Common myeloid progenitor, CD34-positive (primary cell): ENCODE results near the gene CCDC85C.

ENCODE experiments used
- CTCF ChIA-PET: fragments of 350-600 bp; sonication (Branson Sonifier 250); formaldehyde crosslinking; loops from one replicate; lab custom pipeline; 2021; ENCODE audit warnings: antibody characterized with exemption; lab: Charles Lee
- POLR2A ChIA-PET: fragments of 350-600 bp; sonication (Branson Sonifier 250); formaldehyde crosslinking; loops from one replicate; lab custom pipeline; 2021; ENCODE audit warnings: antibody characterized with exemption; lab: Charles Lee
- DNase-seq, 3 donors: peaks; one replicate each; pipeline versions ENCODE4 v3.0.0 to v3.0.0-alpha.2; 2013
- H3K27ac ChIP-seq, 2 experiments: 1 replicate in 1 of 2; 2 replicates in 1 of 2; pipeline ENCODE4 v1.7.0; 2013; ENCODE audit warnings: inconsistent platforms in 2 of 2, low read length in 2 of 2, mild to moderate bottlenecking in 2 of 2, low read depth in 1 of 2, moderate library complexity in 1 of 2; ENCODE audit not compliant: severe bottlenecking in 2 of 2, insufficient read depth in 1 of 2, poor library complexity in 1 of 2
- H3K27me3 ChIP-seq, 5 experiments: replicated peaks in 2 of 5; 1 replicate in 3 of 5; 2 replicates in 2 of 5; pipeline versions ENCODE4 v1.6.1 to v1.7.0; 2013; ENCODE audit warnings: low read length in 4 of 5, mild to moderate bottlenecking in 2 of 5, moderate library complexity in 2 of 5, inconsistent platforms in 1 of 5; ENCODE audit not compliant: insufficient read depth in 5 of 5, control insufficient read depth in 4 of 5
- H3K36me3 ChIP-seq, 4 experiments: 1 replicate in 2 of 4; 2 replicates in 2 of 4; pipeline versions ENCODE4 v1.6.1 to v1.7.0; 2013; ENCODE audit warnings: low read length in 3 of 4, control low read depth in 1 of 4, mild to moderate bottlenecking in 1 of 4; ENCODE audit not compliant: control insufficient read depth in 4 of 4, insufficient read depth in 4 of 4
- H3K4me1 ChIP-seq, 4 experiments: 1 replicate in 3 of 4; 2 replicates in 1 of 4; pipeline versions ENCODE4 v1.6.1 to v1.7.1; 2013; ENCODE audit warnings: low read length in 3 of 4, mild to moderate bottlenecking in 3 of 4, control low read depth in 1 of 4, inconsistent platforms in 1 of 4, moderate library complexity in 1 of 4; ENCODE audit not compliant: control insufficient read depth in 4 of 4, insufficient read depth in 4 of 4; ENCODE audit errors: control extremely low read depth in 1 of 4
- H3K4me3 ChIP-seq, 7 experiments: 1 replicate in 4 of 7; 2 replicates in 3 of 7; pipeline versions ENCODE4 v1.5.1 to v1.7.0; 2013; ENCODE audit warnings: mild to moderate bottlenecking in 7 of 7, low read length in 6 of 7, moderate library complexity in 6 of 7, inconsistent platforms in 2 of 7, low read depth in 2 of 7, control low read depth in 1 of 7; ENCODE audit not compliant: insufficient read depth in 4 of 7, control insufficient read depth in 1 of 7; ENCODE audit errors: extremely low read depth in 1 of 7
- H3K9me3 ChIP-seq, 5 experiments: 1 replicate in 4 of 5; 2 replicates in 1 of 5; pipeline versions ENCODE4 v1.6.1 to v1.7.1; 2013; ENCODE audit warnings: low read length in 4 of 5, mild to moderate bottlenecking in 2 of 5, inconsistent platforms in 1 of 5, low read depth in 1 of 5, moderate library complexity in 1 of 5; ENCODE audit not compliant: control insufficient read depth in 4 of 5, insufficient read depth in 2 of 5; ENCODE audit errors: control extremely low read depth in 1 of 5
- WGBS: methylation state at CpG from one replicate; pipeline ENCODE4 v1.1.5; 2013; ENCODE audit not compliant: insufficient coverage; 5-methylcytosine and 5-hydroxymethylcytosine counted together

The CCDC85C gene

DNA sequence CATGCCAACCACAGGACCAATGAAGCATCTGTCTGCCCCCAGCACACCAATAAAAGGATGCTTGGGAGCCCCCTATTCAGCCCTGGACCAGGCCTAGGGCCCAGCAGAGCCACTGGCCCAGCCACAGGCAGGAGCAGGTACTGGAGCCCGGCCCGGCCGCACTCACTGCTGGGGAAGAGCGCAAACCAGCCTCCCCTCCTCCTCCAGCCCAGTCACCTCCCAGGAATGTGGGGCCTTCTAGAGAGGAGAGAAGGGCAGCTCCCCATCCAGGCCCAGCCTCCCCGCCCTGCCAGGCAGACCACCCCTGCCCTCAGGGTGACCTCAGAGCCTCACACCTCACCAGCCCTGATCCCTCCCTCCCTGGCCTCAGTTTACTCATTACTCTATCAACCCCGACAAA, 66.6 kb downstream of the CCDC85C start:
- Histone ChIP-seq H3K9me3 (no peaks in the 10 kb centered on the region), H3K27me3 (peaks cover 0 to 16% (median 3%) of the 10 kb centered on the region in 5 experiments), H3K36me3 (no peaks in the 10 kb centered on the region), H3K4me1 (peaks cover 0 to 12% (median 3%) of the 10 kb centered on the region in 4 experiments), H3K4me3 (no peak overlapping the region), H3K27ac (no peak overlapping the region)
- 88% methylated on average over 1 of the region's 6 CpGs for WGBS
- ChIA-PET CTCF (interaction anchor here (1.1 kb wide), 1 partner anchor 12 kb away, joined by 3 read pairs; no protein-coding TSS in a partner anchor), POLR2A (no interaction called here)
- DNase-seq: no peak

DNA sequence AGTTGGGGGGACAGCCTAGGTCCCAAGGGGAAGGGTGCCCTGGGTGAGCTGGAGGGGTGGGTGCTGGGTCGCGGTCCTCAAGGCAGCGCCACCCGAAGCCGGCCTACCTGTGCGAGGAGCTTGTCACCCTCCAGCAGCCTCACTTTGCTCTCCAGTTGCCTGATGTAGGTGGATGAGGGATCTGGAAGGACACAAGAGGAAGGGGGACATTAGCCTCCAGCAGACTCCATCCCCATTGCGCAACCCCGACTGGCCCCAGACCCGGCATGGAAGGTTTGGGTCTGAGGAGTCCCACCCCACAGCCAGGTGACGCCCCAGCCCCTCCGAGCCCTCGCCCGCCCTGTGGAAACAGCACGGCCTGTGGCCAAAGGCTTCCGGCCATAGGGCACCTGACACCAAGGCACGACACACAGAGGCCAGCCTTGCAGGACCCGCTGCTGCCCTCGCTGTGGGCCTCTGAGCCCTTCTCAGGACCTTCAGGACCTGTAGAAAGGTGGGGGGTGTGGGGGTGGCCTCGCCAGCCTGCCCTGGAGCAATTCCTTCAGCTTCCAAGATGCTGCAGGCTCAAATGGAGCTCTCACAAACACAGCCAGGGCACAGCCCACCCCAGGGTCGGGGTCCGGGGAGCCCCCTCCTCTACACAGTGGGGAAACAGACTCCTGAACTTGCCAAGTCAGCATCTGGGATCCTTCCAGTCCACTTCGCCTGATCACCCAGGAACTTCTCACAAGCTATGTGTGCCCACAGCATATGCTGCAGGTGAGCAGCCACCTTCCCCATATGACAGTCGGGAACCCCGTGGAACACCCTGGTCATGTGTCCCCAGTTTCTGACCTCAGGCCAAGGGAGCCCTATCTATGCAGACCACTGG, 67.9 kb downstream of the CCDC85C start:
- ChIA-PET CTCF (interaction anchor here (1.4 kb wide), 1 partner anchor 152 kb away, joined by 3 read pairs; no protein-coding TSS in a partner anchor), POLR2A (no interaction called here)
- Histone ChIP-seq H3K9me3 (no peaks in the 10 kb centered on the region), H3K36me3 (no peaks in the 10 kb centered on the region), H3K4me1 (peaks cover 0 to 2% (median 0%) of the 10 kb centered on the region in 4 experiments), H3K27me3 (peaks cover 0 to 15% (median 3%) of the 10 kb centered on the region in 5 experiments), H3K4me3 (no peak overlapping the region), H3K27ac (no peak overlapping the region)
- whole genome bisulfite sequencing: 97% methylated on average over 23 of the region's 24 CpGs
- no peak for DNase-seq

DNA sequence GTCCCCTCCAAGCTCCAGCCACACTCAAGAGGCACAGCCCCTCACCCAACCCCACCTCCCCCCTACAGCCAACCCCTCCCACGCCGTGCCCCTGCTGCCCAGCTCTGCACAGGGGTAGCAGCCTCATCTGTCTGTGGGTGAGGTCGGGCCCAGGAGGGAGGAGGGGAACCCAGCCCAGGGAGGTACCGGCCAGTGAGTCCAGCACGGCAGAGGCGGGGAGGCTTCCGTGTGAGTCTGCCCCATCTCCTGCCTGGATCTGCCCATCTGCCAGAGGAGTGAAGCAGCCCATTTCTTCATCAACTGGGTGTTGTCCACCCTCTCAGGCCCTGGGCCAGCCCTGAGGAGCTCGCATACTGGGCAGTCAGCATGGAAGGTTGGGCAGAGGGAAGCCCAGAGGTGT, 68.6 kb downstream of the CCDC85C start:
- POLR2A ChIA-PET: no interaction called here
- DNase-seq: no peak
- H3K9me3 ChIP-seq: no peaks in the 10 kb centered on the region
- H3K4me3 ChIP-seq: no peak overlapping the region
- peaks cover 0 to 2% (median 0%) of the 10 kb centered on the region in 4 experiments for H3K4me1 ChIP-seq
- H3K27ac ChIP-seq: no peak overlapping the region
- no peaks in the 10 kb centered on the region for H3K36me3 ChIP-seq
- CTCF ChIA-PET: interaction anchor here (1.4 kb wide), 1 partner anchor 152 kb away, joined by 3 read pairs; no protein-coding TSS in a partner anchor
- peaks cover 0 to 8% (median under 1%) of the 10 kb centered on the region in 5 experiments for H3K27me3 ChIP-seq
- WGBS: 97% methylated on average over 5 of the region's 8 CpGs

DNA sequence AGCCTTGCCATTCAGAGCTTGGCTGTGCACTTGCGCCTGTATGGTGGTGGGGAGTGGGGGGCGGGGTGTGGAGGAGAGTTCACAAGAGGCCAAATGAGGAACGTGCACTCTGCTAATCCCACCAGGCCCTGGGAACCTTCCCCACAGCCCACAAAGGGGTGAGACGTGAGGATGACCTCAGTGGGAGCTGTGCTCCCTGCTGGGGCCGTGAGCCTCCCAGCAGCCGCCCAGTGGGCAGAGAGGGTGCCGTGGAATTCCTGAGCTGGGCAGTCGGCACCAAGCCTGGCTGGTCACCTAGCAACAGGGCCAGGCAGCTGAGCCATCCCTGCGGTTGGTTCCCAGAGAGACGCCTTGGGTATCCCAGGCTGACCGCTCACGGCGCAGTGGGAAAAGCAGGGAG, 69.1 kb downstream of the CCDC85C start:
- CTCF ChIA-PET: interaction anchor here (1.4 kb wide), 1 partner anchor 153 kb away, joined by 3 read pairs; no protein-coding TSS in a partner anchor
- Histone ChIP-seq H3K27me3 (peaks cover 0 to 7% (median 0%) of the 10 kb centered on the region in 5 experiments), H3K4me1 (peaks cover 0 to 2% (median 0%) of the 10 kb centered on the region in 4 experiments), H3K9me3 (no peaks in the 10 kb centered on the region), H3K4me3 (no peak overlapping the region), H3K36me3 (no peaks in the 10 kb centered on the region), H3K27ac (no peak overlapping the region)
- POLR2A ChIA-PET: no interaction called here
- WGBS: 98% methylated on average over 6 of the region's 13 CpGs
- no peak for DNase-seq

DNA sequence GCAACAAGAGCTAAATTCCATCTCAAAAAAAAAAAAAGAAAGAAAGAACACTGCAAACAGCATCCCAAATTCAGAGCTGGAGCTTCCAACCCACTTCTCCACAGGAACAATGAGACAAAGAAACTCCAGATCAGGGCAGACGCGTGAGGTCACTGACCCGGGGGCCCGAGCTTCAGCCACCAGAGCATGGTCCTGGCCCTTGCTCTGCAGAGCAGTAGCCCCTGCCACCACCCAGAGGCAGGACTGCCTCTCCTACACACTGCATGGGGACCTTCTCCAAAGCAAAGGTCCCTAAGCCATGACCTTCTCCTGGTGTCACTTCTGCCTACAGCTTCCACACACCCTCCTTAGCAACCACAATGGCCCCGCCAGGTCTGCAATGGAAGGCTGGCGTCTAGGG, 69.7 kb downstream of the CCDC85C start:
- WGBS: 100% methylated on average over 2 of the region's 6 CpGs
- CTCF ChIA-PET: interaction anchor here (1.1 kb wide), 1 partner anchor 10 kb away, joined by 5 read pairs; no protein-coding TSS in a partner anchor

DNA sequence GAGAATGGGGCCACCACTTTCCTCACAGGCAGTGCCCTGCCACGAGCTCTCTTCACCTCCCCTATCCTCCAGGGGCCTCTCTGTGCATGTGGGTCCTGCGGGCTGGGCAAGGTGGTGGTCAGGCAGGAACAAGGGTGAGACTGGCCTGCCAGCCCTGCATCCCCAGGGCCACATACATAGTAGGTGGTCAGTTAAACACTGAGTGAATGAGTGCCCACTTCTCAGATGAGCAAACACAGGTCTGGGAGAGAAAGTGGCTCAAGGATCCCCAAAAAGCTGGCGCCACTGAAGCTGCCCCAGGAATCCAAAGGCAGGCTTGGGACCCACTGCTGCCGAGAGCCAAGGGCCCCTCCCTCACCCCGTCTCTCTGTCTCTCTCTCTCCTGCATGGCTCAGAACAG, 71.7 kb downstream of the CCDC85C start:
- Histone ChIP-seq H3K9me3 (no peaks in the 10 kb centered on the region), H3K4me1 (no peaks in the 10 kb centered on the region), H3K36me3 (no peaks in the 10 kb centered on the region), H3K27me3 (no peaks in the 10 kb centered on the region), H3K4me3 (no peak overlapping the region), H3K27ac (no peak overlapping the region)
- DNase-seq: no peak
- ChIA-PET POLR2A (no interaction called here), CTCF (no interaction called here)
- WGBS: 89% methylated on average over 3 of the region's 5 CpGs

More for the DNA sequence above, 69.7 kb downstream of the CCDC85C start:
- no peaks in the 10 kb centered on the region for H3K4me1 ChIP-seq
- H3K4me3 ChIP-seq: no peak overlapping the region
- no peaks in the 10 kb centered on the region for H3K36me3 ChIP-seq
- no peaks in the 10 kb centered on the region for H3K9me3 ChIP-seq
- H3K27ac ChIP-seq: no peak overlapping the region
- DNase-seq: no peak
- peaks cover 0 to 7% (median 0%) of the 10 kb centered on the region in 5 experiments for H3K27me3 ChIP-seq
- POLR2A ChIA-PET: interaction anchor here (0.7 kb wide), 1 partner anchor 9 kb away, joined by 7 read pairs; no protein-coding TSS in a partner anchor
